ENCODE data around the gene CNST. TPM values are rescaled to one million over a fixed set of nuclear protein-coding genes. Genes with fewer than 3 reads are reported as not detected.

Gene CNST
- polyA plus RNA-seq, 1 donor = 16.1 TPM

- peaks cover 3% of the 10 kb centered on the region for H3K4me1 ChIP-seq (ENCODE audit: control insufficient read depth, insufficient read depth, low read length)
- no peaks in the 10 kb centered on the region for H3K27me3 ChIP-seq (ENCODE audit: control insufficient read depth, insufficient read depth, low read length)
- no peak overlapping the region for H3K4me3 ChIP-seq (ENCODE audit: low read length)
- DNase-seq = no peak
- no peak overlapping the region for H3K27ac ChIP-seq (ENCODE audit: low read length)
- no peaks in the 10 kb centered on the region for H3K9me3 ChIP-seq (ENCODE audit: control insufficient read depth, low read depth, low read length)
- 100% methylated on average over 1 of the region's 2 CpGs for WGBS (ENCODE audit: insufficient coverage, low lambda C conversion rate)
- peaks cover 40% of the 10 kb centered on the region for H3K36me3 ChIP-seq (ENCODE audit: control insufficient read depth, insufficient read depth, low read length)
Measured at GRCh38 chr1:246640747-246641146, 74.5 kb downstream of the CNST start.

DNA sequence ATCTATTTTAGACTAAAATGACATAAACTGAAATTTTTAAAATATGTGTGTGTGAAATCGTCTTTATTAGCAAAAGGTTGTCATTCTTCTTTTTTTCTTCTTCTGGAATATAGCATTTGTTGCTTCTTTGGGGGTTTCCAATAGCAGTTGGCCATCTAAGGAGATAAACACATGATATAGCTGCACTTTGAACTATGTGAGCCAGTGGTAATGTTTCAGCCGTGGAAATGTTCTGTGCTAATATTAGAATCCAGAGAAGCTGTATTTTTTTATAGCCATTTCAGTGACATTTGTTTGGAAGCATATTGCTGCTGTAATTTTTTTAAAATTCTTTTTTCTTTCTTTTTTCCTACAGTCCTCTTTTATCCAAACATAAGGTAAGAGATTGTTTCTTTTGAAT lies 75.1 kb downstream of the CNST start:
- H3K4me3 ChIP-seq (ENCODE audit: low read length) = no peak overlapping the region
- H3K27me3 ChIP-seq (ENCODE audit: control insufficient read depth, insufficient read depth, low read length) = no peaks in the 10 kb centered on the region
- peak; percentile 22 to 42 for DNase-seq
- peak overlapping the region; percentile 45 for H3K27ac ChIP-seq (ENCODE audit: low read length)
- peaks cover 3% of the 10 kb centered on the region for H3K4me1 ChIP-seq (ENCODE audit: control insufficient read depth, insufficient read depth, low read length)
- 0% methylated on average over 1 of the region's 2 CpGs for WGBS (ENCODE audit: insufficient coverage, low lambda C conversion rate)
- peaks cover 39% of the 10 kb centered on the region for H3K36me3 ChIP-seq (ENCODE audit: control insufficient read depth, insufficient read depth, low read length)
- H3K9me3 ChIP-seq (ENCODE audit: control insufficient read depth, low read depth, low read length) = no peaks in the 10 kb centered on the region

GRCh38 chr1:246642719-246643118 lies 76.5 kb downstream of the CNST start:
- DNase-seq = no peak
- Histone ChIP-seq H3K27ac (ENCODE audit: low read length) (no peak overlapping the region), H3K4me1 (ENCODE audit: control insufficient read depth, insufficient read depth, low read length) (peaks cover 3% of the 10 kb centered on the region), H3K9me3 (ENCODE audit: control insufficient read depth, low read depth, low read length) (no peaks in the 10 kb centered on the region), H3K36me3 (ENCODE audit: control insufficient read depth, insufficient read depth, low read length) (peaks cover 34% of the 10 kb centered on the region), H3K4me3 (ENCODE audit: low read length) (no peak overlapping the region), H3K27me3 (ENCODE audit: control insufficient read depth, insufficient read depth, low read length) (no peaks in the 10 kb centered on the region)
- whole genome bisulfite sequencing (ENCODE audit: insufficient coverage, low lambda C conversion rate) = no CpG with 5 or more reads among the region's 6 CpGs

GRCh38 chr1:246647113-246647512 lies 80.9 kb downstream of the CNST start:
- Histone ChIP-seq H3K27me3 (ENCODE audit: control insufficient read depth, insufficient read depth, low read length) (no peaks in the 10 kb centered on the region), H3K36me3 (ENCODE audit: control insufficient read depth, insufficient read depth, low read length) (peaks cover 37% of the 10 kb centered on the region), H3K27ac (ENCODE audit: low read length) (no peak overlapping the region)

GRCh38 chr1:246647513-246647912 lies 81.3 kb downstream of the CNST start:
- no peak overlapping the region for H3K4me3 ChIP-seq (ENCODE audit: low read length)
- no peak overlapping the region for H3K27ac ChIP-seq (ENCODE audit: low read length)
- DNase-seq = no peak
- H3K36me3 ChIP-seq (ENCODE audit: control insufficient read depth, insufficient read depth, low read length) = peaks cover 38% of the 10 kb centered on the region
- no peaks in the 10 kb centered on the region for H3K4me1 ChIP-seq (ENCODE audit: control insufficient read depth, insufficient read depth, low read length)
- H3K9me3 ChIP-seq (ENCODE audit: control insufficient read depth, low read depth, low read length) = no peaks in the 10 kb centered on the region
- WGBS (ENCODE audit: insufficient coverage, low lambda C conversion rate) = 100% methylated on average over 2 of the region's 8 CpGs
- no peaks in the 10 kb centered on the region for H3K27me3 ChIP-seq (ENCODE audit: control insufficient read depth, insufficient read depth, low read length)

More at GRCh38 chr1:246647113-246647512, 80.9 kb downstream of the CNST start:
- H3K9me3 ChIP-seq (ENCODE audit: control insufficient read depth, low read depth, low read length) = no peaks in the 10 kb centered on the region
- H3K4me3 ChIP-seq (ENCODE audit: low read length) = no peak overlapping the region
- DNase-seq = peak; percentile 44 to 60
- no CpG with 5 or more reads among the region's 10 CpGs for WGBS (ENCODE audit: insufficient coverage, low lambda C conversion rate)
- H3K4me1 ChIP-seq (ENCODE audit: control insufficient read depth, insufficient read depth, low read length) = no peaks in the 10 kb centered on the region

DNA sequence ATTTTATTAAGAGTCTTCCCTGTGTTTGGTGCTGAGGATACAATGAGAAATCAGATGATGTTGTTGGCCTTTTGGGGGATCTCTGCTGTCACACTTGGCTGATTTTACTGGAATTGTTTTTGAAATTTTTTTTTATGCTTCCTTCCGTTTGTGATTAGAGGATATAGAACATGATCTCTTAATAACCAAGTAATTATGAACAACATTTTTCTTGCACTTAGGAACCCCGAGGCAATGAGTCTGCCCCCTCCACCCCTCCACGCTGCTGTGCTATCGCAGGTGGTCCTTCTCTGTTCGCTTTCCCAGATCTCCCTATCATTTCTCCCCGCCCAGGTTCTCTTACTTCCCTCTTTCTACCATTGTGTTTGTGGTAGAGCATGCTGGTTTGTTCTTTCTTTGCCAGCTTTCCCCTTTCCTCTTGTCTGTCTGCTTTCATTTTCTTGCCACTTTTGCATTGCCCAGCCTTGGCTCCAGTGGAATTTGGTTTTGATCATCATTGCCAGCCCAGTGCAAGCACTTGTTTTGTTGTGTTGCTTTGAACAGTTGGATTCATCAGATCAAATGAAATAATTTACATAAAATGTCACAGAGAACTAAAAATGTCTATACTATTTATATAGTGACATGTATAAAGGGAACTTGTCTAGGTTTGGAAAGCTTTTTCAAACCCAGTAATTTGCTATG lies 84.9 kb downstream of the CNST start:
- Histone ChIP-seq H3K27ac (ENCODE audit: low read length) (no peak overlapping the region), H3K9me3 (ENCODE audit: control insufficient read depth, low read depth, low read length) (no peaks in the 10 kb centered on the region), H3K36me3 (ENCODE audit: control insufficient read depth, insufficient read depth, low read length) (peaks cover 31% of the 10 kb centered on the region), H3K27me3 (ENCODE audit: control insufficient read depth, insufficient read depth, low read length) (no peaks in the 10 kb centered on the region), H3K4me3 (ENCODE audit: low read length) (no peak overlapping the region), H3K4me1 (ENCODE audit: control insufficient read depth, insufficient read depth, low read length) (no peaks in the 10 kb centered on the region)
- DNase-seq = no peak
- WGBS (ENCODE audit: insufficient coverage, low lambda C conversion rate) = 97% methylated on average over 6 of the region's 6 CpGs

DNA sequence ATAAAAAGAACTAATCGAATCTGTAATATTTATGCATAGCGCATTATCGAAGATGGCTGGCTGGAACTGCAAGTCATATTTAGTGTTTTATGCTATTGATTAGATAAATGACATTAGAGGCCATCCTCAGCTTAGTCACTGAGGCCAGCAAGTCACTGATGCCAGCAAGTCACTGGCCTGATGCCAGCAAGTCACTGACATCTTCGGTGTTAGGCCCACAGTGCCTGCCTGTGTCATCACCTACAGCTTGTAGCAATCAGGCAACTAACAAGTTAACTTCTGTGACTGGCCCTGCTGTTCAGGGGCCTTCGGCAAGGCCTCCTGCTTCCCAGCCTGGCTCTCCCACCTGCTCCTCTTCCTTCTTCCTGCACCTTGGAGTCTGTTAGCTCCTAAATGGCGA lies 92.3 kb downstream of the CNST start:
- H3K27me3 ChIP-seq (ENCODE audit: control insufficient read depth, insufficient read depth, low read length) = no peaks in the 10 kb centered on the region
- no peaks in the 10 kb centered on the region for H3K4me1 ChIP-seq (ENCODE audit: control insufficient read depth, insufficient read depth, low read length)
- no peaks in the 10 kb centered on the region for H3K9me3 ChIP-seq (ENCODE audit: control insufficient read depth, low read depth, low read length)
- peaks cover 17% of the 10 kb centered on the region for H3K36me3 ChIP-seq (ENCODE audit: control insufficient read depth, insufficient read depth, low read length)
- no CpG with 5 or more reads among the region's 6 CpGs for WGBS (ENCODE audit: insufficient coverage, low lambda C conversion rate)
- DNase-seq = no peak
- no peak overlapping the region for H3K4me3 ChIP-seq (ENCODE audit: low read length)
- H3K27ac ChIP-seq (ENCODE audit: low read length) = no peak overlapping the region

DNA sequence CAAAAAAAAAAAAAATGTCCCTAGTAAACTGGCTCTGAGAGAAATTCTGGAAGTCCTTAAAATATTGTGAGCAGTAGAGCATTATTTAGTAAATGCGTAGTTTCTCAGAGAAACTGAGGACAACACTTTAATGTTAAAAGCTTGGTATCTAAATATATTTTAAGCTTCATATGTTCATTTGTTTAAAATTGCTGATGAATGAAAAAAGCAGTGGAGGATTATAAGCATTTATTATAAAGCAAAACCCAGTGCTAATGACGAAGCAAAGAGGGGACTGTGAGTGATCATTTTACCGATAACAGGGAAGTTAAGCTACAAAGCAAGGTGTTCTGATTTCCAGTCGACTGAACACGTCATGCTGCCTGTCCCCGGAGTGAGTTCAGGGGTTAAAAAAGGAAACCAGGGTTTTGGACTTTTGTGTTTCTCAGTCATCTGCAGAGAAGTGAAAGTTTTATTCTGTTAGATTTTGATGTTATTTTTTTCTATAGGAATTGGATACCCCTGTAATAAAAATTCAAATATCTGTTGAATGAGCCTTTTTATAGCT lies 93.4 kb downstream of the CNST start:
- 96% methylated on average over 4 of the region's 6 CpGs for WGBS (ENCODE audit: insufficient coverage, low lambda C conversion rate)
- Histone ChIP-seq H3K36me3 (ENCODE audit: control insufficient read depth, insufficient read depth, low read length) (peaks cover 11% of the 10 kb centered on the region), H3K27me3 (ENCODE audit: control insufficient read depth, insufficient read depth, low read length) (no peaks in the 10 kb centered on the region), H3K9me3 (ENCODE audit: control insufficient read depth, low read depth, low read length) (no peaks in the 10 kb centered on the region), H3K4me1 (ENCODE audit: control insufficient read depth, insufficient read depth, low read length) (no peaks in the 10 kb centered on the region), H3K27ac (ENCODE audit: low read length) (no peak overlapping the region), H3K4me3 (ENCODE audit: low read length) (no peak overlapping the region)
- no peak for DNase-seq

DNA sequence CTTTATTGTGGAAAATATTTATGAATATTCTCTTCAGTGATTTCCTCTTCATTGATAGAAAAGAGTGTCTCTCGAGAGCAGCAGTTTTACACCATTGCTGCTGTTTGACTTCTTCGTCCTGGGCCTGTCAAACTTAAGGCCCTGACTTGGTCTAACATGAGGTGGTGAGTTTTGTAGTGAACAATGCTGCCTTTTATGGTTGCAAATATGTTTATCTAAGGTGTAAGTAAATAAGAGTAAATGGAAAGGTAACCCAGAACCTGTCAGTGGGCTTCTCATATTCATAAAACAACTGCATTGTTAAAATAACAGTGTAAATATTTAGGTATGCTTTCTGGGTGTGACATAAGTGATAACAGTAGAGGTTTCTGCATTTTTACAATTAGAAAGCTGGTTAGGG lies 95.2 kb downstream of the CNST start:
- DNase-seq = no peak

DNA sequence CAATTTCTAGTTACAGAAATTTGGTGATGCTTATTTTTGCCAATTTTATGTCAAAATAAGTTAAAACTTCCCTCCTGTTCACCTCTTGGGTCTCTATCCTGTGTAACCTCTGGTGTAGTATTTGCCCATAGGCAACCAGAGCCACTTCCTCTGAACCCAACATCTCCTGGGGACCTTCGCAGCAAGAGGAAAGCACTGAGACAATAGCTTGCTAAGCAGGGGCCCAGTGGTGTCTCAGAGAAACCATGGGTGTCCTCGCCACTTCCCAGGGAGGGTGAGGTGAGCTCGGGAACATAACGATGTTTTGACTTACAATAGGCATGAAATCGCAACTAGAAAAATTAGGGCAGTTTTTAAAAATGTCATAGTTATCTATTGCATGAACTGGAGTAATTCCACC lies 101.5 kb downstream of the CNST start:
- peaks cover 20% of the 10 kb centered on the region for H3K36me3 ChIP-seq (ENCODE audit: control insufficient read depth, insufficient read depth, low read length)
- H3K4me3 ChIP-seq (ENCODE audit: low read length) = no peak overlapping the region
- DNase-seq = no peak
- no peaks in the 10 kb centered on the region for H3K27me3 ChIP-seq (ENCODE audit: control insufficient read depth, insufficient read depth, low read length)
- H3K9me3 ChIP-seq (ENCODE audit: control insufficient read depth, low read depth, low read length) = no peaks in the 10 kb centered on the region
- H3K4me1 ChIP-seq (ENCODE audit: control insufficient read depth, insufficient read depth, low read length) = no peaks in the 10 kb centered on the region
- H3K27ac ChIP-seq (ENCODE audit: low read length) = no peak overlapping the region
- WGBS (ENCODE audit: insufficient coverage, low lambda C conversion rate) = 92% methylated on average over 3 of the region's 5 CpGs

More for the DNA sequence above, 95.2 kb downstream of the CNST start:
- peaks cover 19% of the 10 kb centered on the region for H3K36me3 ChIP-seq (ENCODE audit: control insufficient read depth, insufficient read depth, low read length)
- no peaks in the 10 kb centered on the region for H3K4me1 ChIP-seq (ENCODE audit: control insufficient read depth, insufficient read depth, low read length)
- H3K9me3 ChIP-seq (ENCODE audit: control insufficient read depth, low read depth, low read length) = no peaks in the 10 kb centered on the region
- no peak overlapping the region for H3K27ac ChIP-seq (ENCODE audit: low read length)
- no peaks in the 10 kb centered on the region for H3K27me3 ChIP-seq (ENCODE audit: control insufficient read depth, insufficient read depth, low read length)
- WGBS (ENCODE audit: insufficient coverage, low lambda C conversion rate) = 67% methylated on average over 2 of the region's 2 CpGs
- no peak overlapping the region for H3K4me3 ChIP-seq (ENCODE audit: low read length)

DNA sequence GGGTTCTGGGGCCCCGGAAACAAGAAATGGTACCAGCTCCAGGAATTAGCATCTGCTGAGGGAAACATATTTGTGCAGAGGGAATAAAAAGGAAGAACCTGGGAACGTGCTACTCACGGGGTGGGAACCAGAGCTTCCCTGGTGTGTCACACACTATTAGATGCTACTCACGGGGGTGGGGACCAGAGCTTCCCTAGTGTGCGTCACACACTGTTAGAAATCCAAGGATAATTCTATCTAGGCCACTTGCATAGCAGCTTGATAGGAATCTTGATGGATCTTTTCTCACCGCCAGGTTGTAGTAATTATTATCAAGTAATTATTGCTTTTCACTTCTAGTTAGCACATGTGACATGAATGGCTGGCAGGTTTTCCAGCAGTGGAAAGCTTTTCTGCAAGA lies 103.4 kb downstream of the CNST start:
- H3K36me3 ChIP-seq (ENCODE audit: control insufficient read depth, insufficient read depth, low read length) = peaks cover 20% of the 10 kb centered on the region
- WGBS (ENCODE audit: insufficient coverage, low lambda C conversion rate) = no CpG with 5 or more reads among the region's 6 CpGs
- DNase-seq = no peak

More for the DNA sequence above, 103.4 kb downstream of the CNST start:
- Histone ChIP-seq H3K4me3 (ENCODE audit: low read length) (no peak overlapping the region), H3K27ac (ENCODE audit: low read length) (no peak overlapping the region), H3K9me3 (ENCODE audit: control insufficient read depth, low read depth, low read length) (no peaks in the 10 kb centered on the region), H3K27me3 (ENCODE audit: control insufficient read depth, insufficient read depth, low read length) (no peaks in the 10 kb centered on the region), H3K4me1 (ENCODE audit: control insufficient read depth, insufficient read depth, low read length) (no peaks in the 10 kb centered on the region)
